Activated T-helper 2 cell treated with anti-CD3 and anti-CD28 coated beads, Interferon-gamma antibody, Interleukin-2, Interleukin-4, amounts not matched to agents 10 μg/mL and 5 μg/mL and 100 μg/mL, durations not matched to agents 14 hours and 24 hours and 36 hours (primary cell): ENCODE results near the gene CD63. TPM values are rescaled to one million over a fixed set of nuclear protein-coding genes. Genes with fewer than 3 reads are reported as not detected.
"Not testable (repeated sequence)": the region's sequence is repeated elsewhere in the genome, so short reads cannot be mapped to it uniquely, and the experiment has no call there.

Source experiments
- DNase-seq: peaks from one replicate; pipeline ENCODE4 v3.0.0; 2021; ENCODE audit warnings: low spot score
- H3K27ac Mint-ChIP-seq: one replicate; pipeline ENCODE4 v1.8.0; 2021; ENCODE audit warnings: mixed read lengths
- H3K27me3 Mint-ChIP-seq: one replicate; pipeline ENCODE4 v1.8.0; 2021; ENCODE audit warnings: low read depth, mixed read lengths
- H3K36me3 Mint-ChIP-seq: one replicate; pipeline ENCODE4 v1.8.0; 2021; ENCODE audit warnings: low read depth, mixed read lengths
- H3K4me1 Mint-ChIP-seq: one replicate; pipeline ENCODE4 v1.8.0; 2021; ENCODE audit warnings: low read depth, mixed read lengths
- H3K4me3 Mint-ChIP-seq: one replicate; pipeline ENCODE4 v1.8.0; 2021; ENCODE audit warnings: low read depth, mild to moderate bottlenecking, moderate library complexity, mixed read lengths
- H3K9me3 Mint-ChIP-seq: one replicate; pipeline ENCODE4 v1.8.0; 2021; ENCODE audit warnings: mixed read lengths
- intact Hi-C: fragments of 100-400 bp; cut with micrococcal nuclease; formaldehyde crosslinking; loops from one replicate; pipeline ENCODE4 v1.15.1; 2023
- total RNA-seq: library from RNA; stranded (reverse); gene quantifications from 2 replicates; pipeline ENCODE4 v1.2.3, GENCODE V29; 2022

Gene CD63, protein sequence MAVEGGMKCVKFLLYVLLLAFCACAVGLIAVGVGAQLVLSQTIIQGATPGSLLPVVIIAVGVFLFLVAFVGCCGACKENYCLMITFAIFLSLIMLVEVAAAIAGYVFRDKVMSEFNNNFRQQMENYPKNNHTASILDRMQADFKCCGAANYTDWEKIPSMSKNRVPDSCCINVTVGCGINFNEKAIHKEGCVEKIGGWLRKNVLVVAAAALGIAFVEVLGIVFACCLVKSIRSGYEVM
- 230 and 236 TPM in 2 replicates for total RNA-seq

DNA sequence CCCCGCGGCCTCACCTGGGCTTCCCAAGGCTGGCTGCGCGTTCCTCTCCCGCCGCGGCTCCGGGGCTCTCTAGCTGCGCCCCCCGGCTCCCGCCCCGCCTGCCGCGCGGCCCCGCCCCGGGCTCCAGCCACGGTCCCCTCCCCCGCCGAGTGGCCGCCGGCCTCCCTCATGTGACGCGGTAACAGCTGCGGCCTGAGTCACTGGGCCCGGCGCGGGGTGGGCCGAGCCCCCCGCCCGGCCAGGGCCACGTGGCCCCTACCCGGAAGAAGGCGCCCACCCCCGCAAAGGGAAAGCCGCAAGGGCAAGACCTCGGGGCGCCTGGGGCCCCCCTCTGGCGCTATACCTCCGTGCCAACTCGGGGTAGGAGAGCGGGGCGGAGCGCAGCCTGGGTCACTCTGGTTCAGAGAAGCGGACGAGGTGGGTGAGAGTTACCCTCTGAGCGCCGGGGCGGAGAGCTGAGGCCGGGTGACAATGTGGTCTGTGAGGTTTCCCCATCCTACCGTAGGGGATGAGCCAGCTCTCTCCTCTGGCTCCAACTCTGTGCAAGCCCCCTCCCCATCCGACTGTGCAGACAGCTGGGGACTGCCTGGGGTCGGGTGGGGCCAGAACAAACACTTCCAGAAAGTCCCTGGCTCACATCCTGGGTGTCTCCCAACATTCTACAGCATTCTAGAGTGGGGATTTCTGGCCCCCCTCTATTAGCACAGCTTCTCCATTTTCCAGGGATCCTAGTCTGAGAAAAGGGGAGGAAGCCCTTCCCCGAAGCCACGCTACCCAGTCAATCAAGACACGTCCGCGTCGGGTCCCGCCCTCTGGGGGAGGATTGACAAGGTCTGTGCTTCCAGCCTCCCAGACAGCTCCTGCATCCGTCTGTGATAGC is at the start of gene CD63:
CD63 (minus strand) TSS at position 71 of the 880 bp plus-strand sequence. CDS start 668 bp downstream, outside the sequence.
- Mint-ChIP-seq H3K27ac (peak within 1 kb of the TSS; percentile 91), H3K36me3 (peaks cover 23% of the 10 kb centered on the region), H3K9me3 (no peaks in the 10 kb centered on the region), H3K4me1 (peaks cover 29% of the 10 kb centered on the region), H3K4me3 (peak within 1 kb of the TSS; percentile 85), H3K27me3 (no peaks in the 10 kb centered on the region)
- peak; percentile 44 for DNase-seq
- intact Hi-C loops, result loop anchor here (1.0 to 2.0 kb wide), 3 partner anchors 13 to 88 kb away; partner anchors contain the start of genes BLOC1S1, GDF11 and SARNP

DNA sequence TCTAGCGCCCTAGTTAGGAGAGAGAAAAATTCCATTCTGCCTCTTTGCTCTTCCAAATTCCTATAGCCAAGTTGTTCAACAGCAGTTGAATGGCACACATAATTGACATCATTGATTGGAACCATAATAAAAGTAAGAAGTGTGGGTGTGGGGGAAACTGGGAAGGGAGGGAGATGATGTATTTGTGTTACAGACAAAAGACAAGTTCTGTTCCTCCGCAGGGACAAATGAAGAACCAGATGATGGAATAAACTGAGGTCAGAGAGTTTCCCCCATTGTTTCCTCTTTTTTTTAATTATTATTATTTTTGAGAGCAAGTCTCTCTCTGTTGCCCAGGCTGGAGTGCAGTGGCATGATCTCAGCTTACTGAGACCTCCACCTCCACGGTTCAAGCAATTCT is 49.0 kb upstream of the CD63 start:
- H3K4me3 Mint-ChIP-seq, result no peak overlapping the region
- H3K4me1 Mint-ChIP-seq, result peaks cover 27% of the 10 kb centered on the region
- H3K9me3 Mint-ChIP-seq, result no peaks in the 10 kb centered on the region
- intact Hi-C loops, result no loop called here
- H3K36me3 Mint-ChIP-seq, result peaks cover 67% of the 10 kb centered on the region
- no peak overlapping the region for H3K27ac Mint-ChIP-seq
- no peak for DNase-seq
- H3K27me3 Mint-ChIP-seq, result no peaks in the 10 kb centered on the region

DNA sequence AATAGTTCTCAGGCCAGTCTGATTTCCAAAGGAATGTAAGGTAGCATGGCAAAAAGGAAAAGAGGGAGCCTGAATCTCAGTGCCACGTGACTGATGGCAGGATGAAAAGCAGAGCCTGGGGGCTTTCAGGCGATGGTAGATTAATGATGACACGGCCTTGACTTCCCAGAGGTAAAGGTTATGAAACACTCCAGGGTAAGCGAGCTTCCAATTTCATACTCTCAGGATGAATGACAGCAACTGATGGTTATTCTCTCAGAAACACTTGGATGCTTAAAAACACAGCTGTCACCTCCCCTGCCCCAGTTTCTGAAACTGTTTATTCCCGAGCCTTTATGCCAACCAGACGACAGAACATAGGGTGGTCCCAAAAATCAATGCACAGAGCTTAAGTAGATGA is 42.9 kb upstream of the CD63 start:
- Mint-ChIP-seq H3K27ac (no peak overlapping the region), H3K27me3 (no peaks in the 10 kb centered on the region), H3K4me1 (peaks cover 17% of the 10 kb centered on the region), H3K4me3 (no peak overlapping the region), H3K9me3 (no peaks in the 10 kb centered on the region), H3K36me3 (peaks cover 44% of the 10 kb centered on the region)
- intact Hi-C loops, result no loop called here
- DNase-seq, result no peak

DNA sequence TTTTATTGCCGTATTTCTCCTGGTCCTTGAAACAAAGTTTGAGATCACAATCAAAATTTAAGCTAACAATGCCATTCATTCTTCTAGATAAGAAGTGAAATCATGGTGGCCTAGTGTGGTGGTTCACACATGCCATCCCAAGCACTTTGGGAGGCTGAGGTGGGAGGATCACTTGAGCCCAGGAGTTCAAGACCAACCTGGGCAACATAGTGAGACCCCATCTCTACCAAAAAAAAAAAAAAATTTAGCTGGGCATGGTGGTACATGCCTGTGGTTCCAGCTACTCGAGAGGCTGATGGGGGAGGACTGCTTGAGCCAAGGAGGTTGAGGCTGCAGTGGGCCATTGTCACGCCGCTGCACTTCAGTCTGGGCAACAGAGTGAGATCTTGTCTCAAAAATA is 38.3 kb upstream of the CD63 start:
- H3K9me3 Mint-ChIP-seq, result no peaks in the 10 kb centered on the region
- peaks cover 49% of the 10 kb centered on the region for H3K36me3 Mint-ChIP-seq
- no peak overlapping the region for H3K4me3 Mint-ChIP-seq
- H3K27ac Mint-ChIP-seq, result no peak overlapping the region
- intact Hi-C loops, result no loop called here
- H3K27me3 Mint-ChIP-seq, result no peaks in the 10 kb centered on the region
- no peak for DNase-seq
- peaks cover 11% of the 10 kb centered on the region for H3K4me1 Mint-ChIP-seq

DNA sequence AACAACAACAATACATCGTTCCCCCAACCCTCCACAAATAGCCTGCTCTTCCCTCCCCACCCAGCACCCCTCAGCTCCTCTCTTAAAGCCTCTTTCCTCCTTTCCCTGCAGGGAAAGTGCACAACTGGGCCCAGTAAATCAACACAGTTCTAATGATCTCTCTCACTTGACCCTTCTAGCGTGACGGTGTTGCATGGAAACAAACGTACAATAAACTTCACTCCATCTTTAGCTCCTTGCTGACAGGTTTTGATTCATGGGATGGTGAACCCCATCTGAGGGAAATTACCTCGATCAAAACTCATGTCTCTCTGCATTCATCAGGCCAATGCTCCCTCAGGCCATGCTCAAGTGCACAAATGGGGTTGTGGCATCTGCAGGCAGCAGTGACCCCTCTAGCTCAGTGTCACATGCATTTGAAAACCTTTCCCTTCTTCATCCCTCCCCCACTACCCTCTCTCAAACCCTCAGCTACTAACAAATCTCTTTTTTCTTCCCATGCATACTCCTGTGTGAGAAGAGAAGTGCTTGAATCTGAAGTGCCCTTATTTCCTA is 37.0 kb upstream of the CD63 start:
- H3K27me3 Mint-ChIP-seq, result no peaks in the 10 kb centered on the region
- H3K36me3 Mint-ChIP-seq, result peaks cover 46% of the 10 kb centered on the region
- peaks cover 12% of the 10 kb centered on the region for H3K4me1 Mint-ChIP-seq
- no peak for DNase-seq
- intact Hi-C loops, result no loop called here
- H3K9me3 Mint-ChIP-seq, result no peaks in the 10 kb centered on the region
- no peak overlapping the region for H3K27ac Mint-ChIP-seq
- no peak overlapping the region for H3K4me3 Mint-ChIP-seq

DNA sequence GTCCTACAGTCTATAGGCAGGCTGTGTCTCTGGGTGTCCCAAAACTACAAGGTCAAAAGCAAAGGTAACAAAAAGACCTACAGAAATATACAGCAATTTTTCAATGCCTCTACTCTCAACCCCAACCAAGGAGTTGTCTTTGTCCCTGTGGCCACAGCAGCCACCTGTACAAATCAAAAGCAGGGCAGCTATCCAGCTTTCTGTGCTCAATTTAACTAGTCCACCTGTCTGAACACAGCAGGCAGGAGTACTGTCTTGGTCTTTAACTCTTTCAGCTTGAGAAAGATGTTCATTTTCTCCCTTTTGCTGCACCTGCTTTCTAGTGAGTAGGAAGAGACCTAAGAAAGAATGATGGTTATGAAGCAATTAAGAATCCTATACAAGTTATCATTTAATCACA is 33.8 kb upstream of the CD63 start:
- Mint-ChIP-seq H3K27me3 (no peaks in the 10 kb centered on the region), H3K4me1 (peaks cover 15% of the 10 kb centered on the region), H3K4me3 (no peak overlapping the region), H3K27ac (no peak overlapping the region), H3K36me3 (peaks cover 67% of the 10 kb centered on the region), H3K9me3 (no peaks in the 10 kb centered on the region)
- DNase-seq, result no peak
- intact Hi-C loops, result no loop called here

DNA sequence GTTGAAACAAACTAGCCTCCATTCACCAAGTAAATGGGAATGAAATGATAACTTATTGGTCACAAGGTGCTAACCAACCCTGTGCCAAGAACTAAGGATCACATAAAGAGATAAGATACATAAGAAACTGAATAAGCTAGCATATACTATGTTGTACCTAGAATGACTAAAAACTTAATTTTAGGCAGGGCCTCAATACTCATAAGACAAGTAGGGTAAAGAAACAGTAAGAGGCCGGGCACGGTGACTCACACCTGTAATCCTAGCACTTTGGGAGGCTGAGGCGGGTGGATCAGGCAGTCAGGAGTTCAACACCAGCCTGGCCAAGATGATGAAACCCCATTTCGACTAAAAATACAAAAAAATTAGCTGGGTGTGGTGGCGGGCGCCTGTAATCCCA is 31.9 kb upstream of the CD63 start:
- no peak for DNase-seq
- intact Hi-C loops, result no loop called here
- peaks cover 10% of the 10 kb centered on the region for H3K4me1 Mint-ChIP-seq
- H3K36me3 Mint-ChIP-seq, result peaks cover 70% of the 10 kb centered on the region
- no peaks in the 10 kb centered on the region for H3K9me3 Mint-ChIP-seq
- peak overlapping the region; percentile 62 for H3K27ac Mint-ChIP-seq
- no peak overlapping the region for H3K4me3 Mint-ChIP-seq
- no peaks in the 10 kb centered on the region for H3K27me3 Mint-ChIP-seq

DNA sequence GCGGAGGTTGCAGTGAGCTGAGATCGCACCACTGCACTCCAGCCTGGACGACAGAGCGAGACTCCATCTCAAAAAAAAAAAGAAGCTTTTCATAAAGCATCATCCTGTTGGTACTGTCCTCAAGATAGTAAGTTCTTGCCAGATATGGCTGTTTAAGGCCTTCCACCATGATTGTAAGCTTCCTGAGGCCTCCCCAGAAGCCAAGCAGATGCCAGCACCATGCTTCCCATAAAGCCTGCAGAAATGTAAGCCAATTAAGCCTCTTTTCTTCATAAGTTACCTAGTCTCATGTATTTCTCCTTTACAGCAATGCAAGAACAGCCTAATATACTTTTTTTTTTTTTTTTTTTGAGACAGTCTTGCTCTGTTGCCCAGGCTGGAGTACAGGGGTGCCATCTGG is 29.8 kb upstream of the CD63 start:
- H3K27ac Mint-ChIP-seq, H3K9me3 Mint-ChIP-seq, intact Hi-C loops, H3K27me3 Mint-ChIP-seq, DNase-seq, H3K4me3 Mint-ChIP-seq: not testable (repeated sequence)
- Mint-ChIP-seq H3K36me3 (peaks cover 78% of the 10 kb centered on the region), H3K4me1 (peaks cover 12% of the 10 kb centered on the region)

DNA sequence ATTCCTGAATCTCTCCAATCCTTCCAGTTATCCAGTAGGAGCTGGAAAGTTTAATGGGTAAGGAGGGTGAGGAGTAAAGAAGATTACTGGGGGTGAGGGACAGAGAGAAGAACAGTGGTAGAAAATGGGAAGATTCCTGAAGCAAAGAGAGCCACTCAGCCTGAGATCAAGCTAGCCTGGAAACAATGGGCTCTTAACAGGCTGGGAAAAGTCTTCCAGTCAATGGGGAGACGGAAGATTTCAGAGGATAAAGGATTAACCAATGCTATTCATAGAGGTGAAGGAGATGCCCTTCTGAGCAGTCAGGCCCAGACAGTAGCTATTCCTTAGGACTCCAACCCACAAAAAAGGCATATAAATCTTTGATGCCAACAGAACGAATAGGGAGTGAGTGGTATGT is 28.9 kb upstream of the CD63 start:
- intact Hi-C loops, result no loop called here
- Mint-ChIP-seq H3K27me3 (no peaks in the 10 kb centered on the region), H3K27ac (peak overlapping the region; percentile 48), H3K4me3 (no peak overlapping the region), H3K4me1 (peaks cover 12% of the 10 kb centered on the region), H3K9me3 (no peaks in the 10 kb centered on the region), H3K36me3 (peaks cover 81% of the 10 kb centered on the region)
- no peak for DNase-seq

DNA sequence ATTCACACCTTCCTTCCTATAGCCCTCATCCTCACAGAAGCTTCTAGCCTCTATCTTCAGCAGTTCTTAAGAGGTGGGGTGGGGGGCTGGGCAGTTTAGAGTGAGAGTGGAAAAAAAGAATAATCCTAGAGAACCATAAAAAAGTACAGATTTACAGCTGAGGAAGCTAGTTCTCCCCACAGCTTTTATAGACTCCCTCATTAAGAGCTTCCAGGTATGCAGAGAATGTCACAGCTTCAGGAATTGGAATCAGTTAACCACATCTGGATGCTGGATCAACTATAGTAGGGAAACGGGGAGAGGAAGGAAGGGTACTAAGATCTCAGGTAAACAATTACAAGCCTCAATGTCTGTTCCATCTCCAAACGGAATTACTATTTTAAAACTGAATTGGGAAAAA is 26.4 kb upstream of the CD63 start:
- no peak for DNase-seq
- intact Hi-C loops, result no loop called here
- Mint-ChIP-seq H3K27ac (peak overlapping the region; percentile 21), H3K4me1 (peaks cover 3% of the 10 kb centered on the region), H3K36me3 (peaks cover 80% of the 10 kb centered on the region), H3K4me3 (no peak overlapping the region), H3K27me3 (no peaks in the 10 kb centered on the region), H3K9me3 (no peaks in the 10 kb centered on the region)

DNA sequence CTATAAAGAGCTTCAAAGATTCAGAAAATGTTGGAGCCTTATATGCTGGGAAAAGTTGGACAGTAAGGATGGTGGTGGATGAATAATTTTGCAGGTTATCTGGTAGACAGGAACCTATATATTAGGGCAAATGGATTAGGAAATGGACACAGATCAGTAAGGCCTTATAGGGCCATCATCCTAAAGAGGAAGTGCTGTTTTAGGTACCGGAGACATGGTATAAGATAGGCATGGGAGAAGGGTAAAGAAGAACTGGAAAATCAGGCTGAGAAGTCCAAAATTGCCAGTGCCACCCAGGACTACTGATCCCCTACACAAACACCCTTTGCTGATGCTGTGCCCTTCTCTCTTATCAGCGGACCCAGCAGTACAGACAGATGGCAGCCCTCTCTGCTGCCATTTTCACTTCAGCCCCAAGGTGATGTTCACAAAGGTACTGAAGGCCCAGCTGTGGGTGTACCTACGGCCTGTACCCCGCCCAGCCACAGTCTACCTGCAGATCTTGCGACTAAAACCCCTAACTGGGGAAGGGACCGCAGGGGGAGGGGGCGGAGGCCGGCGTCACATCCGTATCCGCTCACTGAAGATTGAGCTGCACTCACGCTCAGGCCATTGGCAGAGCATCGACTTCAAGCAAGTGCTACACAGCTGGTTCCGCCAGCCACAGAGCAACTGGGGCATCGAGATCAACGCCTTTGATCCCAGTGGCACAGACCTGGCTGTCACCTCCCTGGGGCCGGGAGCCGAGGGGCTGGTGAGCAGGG is 19.6 kb upstream of the CD63 start:
- Mint-ChIP-seq H3K4me3 (no peak overlapping the region), H3K36me3 (peaks cover 49% of the 10 kb centered on the region), H3K27ac (no peak overlapping the region), H3K27me3 (no peaks in the 10 kb centered on the region), H3K4me1 (peaks cover 19% of the 10 kb centered on the region), H3K9me3 (no peaks in the 10 kb centered on the region)
- DNase-seq, result no peak
- intact Hi-C loops, result no loop called here

DNA sequence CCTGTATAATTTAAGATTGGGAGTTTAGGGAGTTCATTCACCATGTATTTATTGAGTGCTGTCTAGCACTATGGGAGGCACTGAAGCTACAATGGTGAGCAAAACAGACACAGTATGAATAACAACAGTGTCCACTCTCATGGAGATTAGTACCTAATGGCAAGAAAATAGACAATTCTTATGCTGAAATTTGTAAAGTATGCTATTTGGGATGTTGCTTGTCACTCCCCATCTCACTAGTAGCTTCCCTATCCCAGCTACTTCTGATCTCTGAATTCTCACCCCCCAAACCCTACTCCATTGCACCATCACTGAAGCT is 18.1 kb upstream of the CD63 start:
- no peak for DNase-seq
- peaks cover 26% of the 10 kb centered on the region for H3K4me1 Mint-ChIP-seq
- peaks cover 36% of the 10 kb centered on the region for H3K36me3 Mint-ChIP-seq
- no peak overlapping the region for H3K4me3 Mint-ChIP-seq
- intact Hi-C loops, result no loop called here
- no peaks in the 10 kb centered on the region for H3K9me3 Mint-ChIP-seq
- H3K27me3 Mint-ChIP-seq, result no peaks in the 10 kb centered on the region
- H3K27ac Mint-ChIP-seq, result no peak overlapping the region
